Measurements from ENCODE around the gene RP2. TPM values are rescaled to one million over a fixed set of nuclear protein-coding genes. Genes with fewer than 3 reads are reported as not detected.
A peak's percentile ranks its signal among the peaks of the same experiment; 100 is the strongest.

The RP2 gene
- total and polyA plus RNA-seq, 9 of the 15 experiments (the other 6 are each of a cell fraction or from before 2014, with no cell fraction given) = 2.0 to 6.9 (median 3.5) TPM

DNA sequence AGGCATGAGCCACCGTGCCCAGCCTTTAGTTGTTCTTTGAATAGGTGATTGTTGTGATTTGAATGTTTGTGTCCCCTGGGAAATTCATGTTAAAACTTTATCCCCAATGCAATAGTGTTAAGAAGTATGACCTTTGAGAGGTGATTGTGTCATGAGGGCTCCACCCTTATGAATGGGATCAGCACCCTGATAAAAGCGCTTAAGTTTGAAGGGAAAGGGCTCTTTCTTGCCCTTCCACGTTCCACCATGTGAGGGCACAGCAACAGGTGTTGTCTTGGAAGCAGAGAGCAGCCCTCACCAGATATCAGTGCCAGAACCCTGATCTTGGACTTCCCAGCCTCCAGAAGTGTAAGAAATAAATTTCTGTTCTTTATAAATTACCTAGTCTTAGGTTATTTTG, 33.7 kb upstream of the RP2 start:
- CTCF ChIA-PET (ENCODE audit: low intra/inter-chr PET ratio) = no interaction called here
- H3K27me3 ChIP-seq (ENCODE audit: control insufficient read depth in 2 of 2, insufficient read depth in 2 of 2, low read length in 2 of 2) = no peaks in the 10 kb centered on the region
- no peak overlapping the region for H2AFZ ChIP-seq (ENCODE audit: low read depth, low read length)
- POLR2A ChIA-PET = interaction anchor here (0.6 kb wide), 1 partner anchor 1897 kb away, joined by 3 read pairs; no protein-coding TSS in a partner anchor
- H3K9me3 ChIP-seq (replicated peaks; ENCODE audit: control insufficient read depth, insufficient read depth, low read depth, low read length) = no peaks in the 10 kb centered on the region
- FAIRE-seq (no peak), DNase-seq (ENCODE audit: extremely low read depth in 1 of 4, low spot score in 3 of 4) (peak in 1 of 4 experiments; percentile 2), ATAC-seq (no peak)
- H4K20me1 ChIP-seq (replicated peaks; ENCODE audit: control insufficient read depth, insufficient read depth, low read length) = no peaks in the 10 kb centered on the region
- no peak overlapping the region for H3K4me3 ChIP-seq
- H3K9ac ChIP-seq (ENCODE audit: insufficient read depth in 1 of 2, low read depth in 2 of 2, low read length in 2 of 2) = no peak overlapping the region
- H3K36me3 ChIP-seq (ENCODE audit: control insufficient read depth, insufficient read depth, low read length) = no peaks in the 10 kb centered on the region
- intact Hi-C loops (cut with micrococcal nuclease) = no loop called here
- H3K4me1 ChIP-seq (replicated peaks in 1 of 2; ENCODE audit: control insufficient read depth in 2 of 2, insufficient read depth in 2 of 2, low read length in 2 of 2) = no peaks in the 10 kb centered on the region
- BruUV-seq (replicated peaks) = no TSS peak
- H3K79me2 ChIP-seq (ENCODE audit: control insufficient read depth, insufficient read depth, low read length) = no peaks in the 10 kb centered on the region
- H3K4me2 ChIP-seq (ENCODE audit: insufficient read depth, low read length) = no peak overlapping the region
- in situ Hi-C loops (cut with MboI) = no loop called here
- H3K27ac ChIP-seq (ENCODE audit: extremely low read depth, low read depth, low read length) = no peak overlapping the region
- H3K9me1 ChIP-seq (ENCODE audit: control insufficient read depth, insufficient read depth, low read length) = no peaks in the 10 kb centered on the region
- 0% methylated on average over 3 of the region's 3 CpGs for WGBS (ENCODE audit: insufficient coverage, low coverage, missing lambda C conversion rate)
- TF ChIP-seq, protein P1, sequence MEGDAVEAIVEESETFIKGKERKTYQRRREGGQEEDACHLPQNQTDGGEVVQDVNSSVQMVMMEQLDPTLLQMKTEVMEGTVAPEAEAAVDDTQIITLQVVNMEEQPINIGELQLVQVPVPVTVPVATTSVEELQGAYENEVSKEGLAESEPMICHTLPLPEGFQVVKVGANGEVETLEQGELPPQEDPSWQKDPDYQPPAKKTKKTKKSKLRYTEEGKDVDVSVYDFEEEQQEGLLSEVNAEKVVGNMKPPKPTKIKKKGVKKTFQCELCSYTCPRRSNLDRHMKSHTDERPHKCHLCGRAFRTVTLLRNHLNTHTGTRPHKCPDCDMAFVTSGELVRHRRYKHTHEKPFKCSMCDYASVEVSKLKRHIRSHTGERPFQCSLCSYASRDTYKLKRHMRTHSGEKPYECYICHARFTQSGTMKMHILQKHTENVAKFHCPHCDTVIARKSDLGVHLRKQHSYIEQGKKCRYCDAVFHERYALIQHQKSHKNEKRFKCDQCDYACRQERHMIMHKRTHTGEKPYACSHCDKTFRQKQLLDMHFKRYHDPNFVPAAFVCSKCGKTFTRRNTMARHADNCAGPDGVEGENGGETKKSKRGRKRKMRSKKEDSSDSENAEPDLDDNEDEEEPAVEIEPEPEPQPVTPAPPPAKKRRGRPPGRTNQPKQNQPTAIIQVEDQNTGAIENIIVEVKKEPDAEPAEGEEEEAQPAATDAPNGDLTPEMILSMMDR (IDR thresholded peaks at IDR 0.05 in 2 of 3, conservative IDR thresholded peaks at IDR 0.05 in 1 of 3; ENCODE audit: insufficient read depth in 2 of 3, low read depth in 1 of 3, low read length in 3 of 3) = no peak
- TF ChIP-seq XRCC5 (IDR thresholded peaks at IDR 0.05; ENCODE audit: low read depth, low read length) = no peak
- TF ChIP-seq ARID1B (IDR thresholded peaks at IDR 0.05) = no peak
- TF ChIP-seq STAG1 (CRISPR knock-in tag; IDR thresholded peaks at IDR 0.05; ENCODE audit: borderline replicate concordance) = no peak
- TF ChIP-seq FOXJ2 (tag; IDR thresholded peaks at IDR 0.05) = no peak
- TF ChIP-seq, protein P2, sequence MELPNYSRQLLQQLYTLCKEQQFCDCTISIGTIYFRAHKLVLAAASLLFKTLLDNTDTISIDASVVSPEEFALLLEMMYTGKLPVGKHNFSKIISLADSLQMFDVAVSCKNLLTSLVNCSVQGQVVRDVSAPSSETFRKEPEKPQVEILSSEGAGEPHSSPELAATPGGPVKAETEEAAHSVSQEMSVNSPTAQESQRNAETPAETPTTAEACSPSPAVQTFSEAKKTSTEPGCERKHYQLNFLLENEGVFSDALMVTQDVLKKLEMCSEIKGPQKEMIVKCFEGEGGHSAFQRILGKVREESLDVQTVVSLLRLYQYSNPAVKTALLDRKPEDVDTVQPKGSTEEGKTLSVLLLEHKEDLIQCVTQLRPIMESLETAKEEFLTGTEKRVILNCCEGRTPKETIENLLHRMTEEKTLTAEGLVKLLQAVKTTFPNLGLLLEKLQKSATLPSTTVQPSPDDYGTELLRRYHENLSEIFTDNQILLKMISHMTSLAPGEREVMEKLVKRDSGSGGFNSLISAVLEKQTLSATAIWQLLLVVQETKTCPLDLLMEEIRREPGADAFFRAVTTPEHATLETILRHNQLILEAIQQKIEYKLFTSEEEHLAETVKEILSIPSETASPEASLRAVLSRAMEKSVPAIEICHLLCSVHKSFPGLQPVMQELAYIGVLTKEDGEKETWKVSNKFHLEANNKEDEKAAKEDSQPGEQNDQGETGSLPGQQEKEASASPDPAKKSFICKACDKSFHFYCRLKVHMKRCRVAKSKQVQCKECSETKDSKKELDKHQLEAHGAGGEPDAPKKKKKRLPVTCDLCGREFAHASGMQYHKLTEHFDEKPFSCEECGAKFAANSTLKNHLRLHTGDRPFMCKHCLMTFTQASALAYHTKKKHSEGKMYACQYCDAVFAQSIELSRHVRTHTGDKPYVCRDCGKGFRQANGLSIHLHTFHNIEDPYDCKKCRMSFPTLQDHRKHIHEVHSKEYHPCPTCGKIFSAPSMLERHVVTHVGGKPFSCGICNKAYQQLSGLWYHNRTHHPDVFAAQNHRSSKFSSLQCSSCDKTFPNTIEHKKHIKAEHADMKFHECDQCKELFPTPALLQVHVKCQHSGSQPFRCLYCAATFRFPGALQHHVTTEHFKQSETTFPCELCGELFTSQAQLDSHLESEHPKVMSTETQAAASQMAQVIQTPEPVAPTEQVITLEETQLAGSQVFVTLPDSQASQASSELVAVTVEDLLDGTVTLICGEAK (IDR thresholded peaks at IDR 0.05) = no peak
- TF ChIP-seq, protein P2 (CRISPR knock-in tag; IDR thresholded peaks at IDR 0.05) = no peak
- TF ChIP-seq PHB (CRISPR knock-in tag; IDR thresholded peaks at IDR 0.05) = no peak
- TF ChIP-seq ZNF217 (CRISPR knock-in tag; IDR thresholded peaks at IDR 0.05) = no peak
- TF ChIP-seq, protein P3, sequence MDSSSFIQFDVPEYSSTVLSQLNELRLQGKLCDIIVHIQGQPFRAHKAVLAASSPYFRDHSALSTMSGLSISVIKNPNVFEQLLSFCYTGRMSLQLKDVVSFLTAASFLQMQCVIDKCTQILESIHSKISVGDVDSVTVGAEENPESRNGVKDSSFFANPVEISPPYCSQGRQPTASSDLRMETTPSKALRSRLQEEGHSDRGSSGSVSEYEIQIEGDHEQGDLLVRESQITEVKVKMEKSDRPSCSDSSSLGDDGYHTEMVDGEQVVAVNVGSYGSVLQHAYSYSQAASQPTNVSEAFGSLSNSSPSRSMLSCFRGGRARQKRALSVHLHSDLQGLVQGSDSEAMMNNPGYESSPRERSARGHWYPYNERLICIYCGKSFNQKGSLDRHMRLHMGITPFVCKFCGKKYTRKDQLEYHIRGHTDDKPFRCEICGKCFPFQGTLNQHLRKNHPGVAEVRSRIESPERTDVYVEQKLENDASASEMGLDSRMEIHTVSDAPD (CRISPR knock-in tag; IDR thresholded peaks at IDR 0.05) = no peak
- no peak for TF ChIP-seq ELF2 (CRISPR knock-in tag; IDR thresholded peaks at IDR 0.05)

All from K562 (cell line).